Nephron progenitor cell (in vitro differentiated cells): ENCODE data around the gene NUDCD3.

ENCODE experiments used
- DNase-seq: peaks from one replicate; pipeline ENCODE4 v3.0.0; 2021
- H3K27ac Mint-ChIP-seq: 2 replicates; pipeline ENCODE4 v1.8.0; 2021; ENCODE audit warnings: mild to moderate bottlenecking, moderate library complexity, mixed read lengths
- H3K27me3 Mint-ChIP-seq: 2 replicates; pipeline ENCODE4 v1.8.0; 2021; ENCODE audit warnings: mild to moderate bottlenecking, low read depth, mixed read lengths; ENCODE audit not compliant: poor library complexity
- H3K36me3 Mint-ChIP-seq: 2 replicates; pipeline ENCODE4 v1.8.0; 2021; ENCODE audit warnings: low read depth, mixed read lengths
- H3K4me1 Mint-ChIP-seq: 2 replicates; pipeline ENCODE4 v1.8.0; 2021; ENCODE audit warnings: mixed read lengths
- H3K4me3 Mint-ChIP-seq: 2 replicates; pipeline ENCODE4 v1.8.0; 2021; ENCODE audit warnings: mild to moderate bottlenecking, moderate library complexity, mixed read lengths
- H3K9me3 Mint-ChIP-seq: 2 replicates; pipeline ENCODE4 v1.8.0; 2021; ENCODE audit warnings: mild to moderate bottlenecking, moderate library complexity, mixed read lengths
- CTCF ChIP-seq: fragments of 200-600 bp; sonication (generic); IDR thresholded peaks from 2 replicates; pipeline ENCODE4 v1.5.0; 2021; ENCODE audit warnings: antibody characterized with exemption

The NUDCD3 gene

GRCh38 chr7:44465490-44465889 is 25.0 kb downstream of the NUDCD3 start:
- H3K4me1 Mint-ChIP-seq = peaks cover 19% of the 10 kb centered on the region
- H3K27ac Mint-ChIP-seq = peak overlapping the region; percentile 64
- H3K9me3 Mint-ChIP-seq = no peaks in the 10 kb centered on the region
- H3K36me3 Mint-ChIP-seq = peaks cover 57% of the 10 kb centered on the region
- H3K4me3 Mint-ChIP-seq = no peak overlapping the region
- no peak for TF ChIP-seq CTCF
- no peak for DNase-seq
- H3K27me3 Mint-ChIP-seq = no peaks in the 10 kb centered on the region

GRCh38 chr7:44463169-44463808 is 27.2 kb downstream of the NUDCD3 start:
- Mint-ChIP-seq H3K4me1 (peaks cover 19% of the 10 kb centered on the region), H3K9me3 (no peaks in the 10 kb centered on the region), H3K27ac (no peak overlapping the region), H3K27me3 (no peaks in the 10 kb centered on the region), H3K4me3 (no peak overlapping the region), H3K36me3 (peaks cover 54% of the 10 kb centered on the region)
- no peak for DNase-seq
- peak; percentile 25 for TF ChIP-seq CTCF

GRCh38 chr7:44461387-44461786 is 29.1 kb downstream of the NUDCD3 start:
- no peak for TF ChIP-seq CTCF
- no peak for DNase-seq
- Mint-ChIP-seq H3K9me3 (no peaks in the 10 kb centered on the region), H3K27me3 (peaks cover 2% of the 10 kb centered on the region), H3K27ac (peak overlapping the region; percentile 91), H3K4me1 (peaks cover 13% of the 10 kb centered on the region), H3K36me3 (peaks cover 49% of the 10 kb centered on the region), H3K4me3 (no peak overlapping the region)

GRCh38 chr7:44460325-44460724 is 30.1 kb downstream of the NUDCD3 start:
- Mint-ChIP-seq H3K4me3 (no peak overlapping the region), H3K9me3 (no peaks in the 10 kb centered on the region), H3K4me1 (peaks cover 6% of the 10 kb centered on the region), H3K27ac (no peak overlapping the region), H3K36me3 (peaks cover 51% of the 10 kb centered on the region), H3K27me3 (peaks cover 3% of the 10 kb centered on the region)
- no peak for DNase-seq
- TF ChIP-seq CTCF = no peak

GRCh38 chr7:44455155-44455554 is 35.3 kb downstream of the NUDCD3 start:
- TF ChIP-seq CTCF = no peak
- Mint-ChIP-seq H3K9me3 (no peaks in the 10 kb centered on the region), H3K27ac (no peak overlapping the region), H3K4me3 (no peak overlapping the region), H3K27me3 (peaks cover 5% of the 10 kb centered on the region), H3K4me1 (no peaks in the 10 kb centered on the region), H3K36me3 (peaks cover 55% of the 10 kb centered on the region)
- no peak for DNase-seq

- Mint-ChIP-seq H3K9me3 (no peaks in the 10 kb centered on the region), H3K27ac (peak overlapping the region; percentile 32)
Measured at GRCh38 chr7:44454348-44454747, 36.1 kb downstream of the NUDCD3 start.

More at GRCh38 chr7:44454348-44454747, 36.1 kb downstream of the NUDCD3 start:
- peaks cover 60% of the 10 kb centered on the region for H3K36me3 Mint-ChIP-seq
- H3K4me1 Mint-ChIP-seq = peaks cover 2% of the 10 kb centered on the region
- DNase-seq = no peak
- no peak overlapping the region for H3K4me3 Mint-ChIP-seq
- TF ChIP-seq CTCF = no peak
- H3K27me3 Mint-ChIP-seq = peaks cover 5% of the 10 kb centered on the region
